GM23338 (cell line): ENCODE results near the gene ZNF80.

Experiments
- CREB1 ChIP-seq: fragments of 250-450 bp; sonication (Bioruptor Pico); IDR thresholded peaks from 2 replicates; pipeline ENCODE4 v1.5.0; 2020; ENCODE audit warnings: low read depth, mild to moderate bottlenecking, moderate library complexity
- EZH2phosphoT487 ChIP-seq: fragments of 200-600 bp; sonication (generic); IDR thresholded peaks from one replicate; pipeline ENCODE4 v1.8.1; 2018; ENCODE audit warnings: antibody characterized with exemption; ENCODE audit not compliant: unreplicated experiment
- TF ChIP-seq, protein P1 (sequence below), 2 experiments: fragments of 200-600 bp in 1 of 2; sonication (generic) in 1 of 2; conservative IDR thresholded peaks; 2 replicates each; pipeline versions ENCODE4 v1.5.1 to v1.6.1; 2016 to 2017; ENCODE audit warnings: antibody characterized with exemption in 2 of 2, low read depth in 2 of 2, mild to moderate bottlenecking in 2 of 2, moderate library complexity in 1 of 2

DNA sequence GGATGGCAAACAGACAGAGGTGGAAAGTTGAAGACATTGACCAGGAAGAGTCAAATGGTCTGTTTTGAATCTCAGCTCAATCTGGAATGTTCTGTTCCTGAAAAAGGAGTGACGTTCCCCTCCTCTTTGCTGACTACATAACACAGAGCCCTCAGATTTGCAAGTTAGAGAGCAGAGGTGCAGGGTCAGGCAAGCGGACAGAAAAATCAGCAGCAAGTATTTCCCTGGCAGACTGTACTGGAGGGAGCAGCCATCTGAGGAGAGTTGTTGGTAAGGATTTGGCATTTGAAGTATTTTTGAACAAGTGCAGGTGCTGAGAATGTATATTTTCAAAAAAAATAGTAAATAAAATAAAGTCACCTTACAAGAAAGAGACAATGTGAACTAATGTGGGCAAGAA, 17.6 kb downstream of the ZNF80 start:
- TF ChIP-seq, protein P1, sequence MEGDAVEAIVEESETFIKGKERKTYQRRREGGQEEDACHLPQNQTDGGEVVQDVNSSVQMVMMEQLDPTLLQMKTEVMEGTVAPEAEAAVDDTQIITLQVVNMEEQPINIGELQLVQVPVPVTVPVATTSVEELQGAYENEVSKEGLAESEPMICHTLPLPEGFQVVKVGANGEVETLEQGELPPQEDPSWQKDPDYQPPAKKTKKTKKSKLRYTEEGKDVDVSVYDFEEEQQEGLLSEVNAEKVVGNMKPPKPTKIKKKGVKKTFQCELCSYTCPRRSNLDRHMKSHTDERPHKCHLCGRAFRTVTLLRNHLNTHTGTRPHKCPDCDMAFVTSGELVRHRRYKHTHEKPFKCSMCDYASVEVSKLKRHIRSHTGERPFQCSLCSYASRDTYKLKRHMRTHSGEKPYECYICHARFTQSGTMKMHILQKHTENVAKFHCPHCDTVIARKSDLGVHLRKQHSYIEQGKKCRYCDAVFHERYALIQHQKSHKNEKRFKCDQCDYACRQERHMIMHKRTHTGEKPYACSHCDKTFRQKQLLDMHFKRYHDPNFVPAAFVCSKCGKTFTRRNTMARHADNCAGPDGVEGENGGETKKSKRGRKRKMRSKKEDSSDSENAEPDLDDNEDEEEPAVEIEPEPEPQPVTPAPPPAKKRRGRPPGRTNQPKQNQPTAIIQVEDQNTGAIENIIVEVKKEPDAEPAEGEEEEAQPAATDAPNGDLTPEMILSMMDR (conservative IDR thresholded peaks at IDR 0.05; ENCODE audit: low read depth in 2 of 2): no peak
- TF ChIP-seq EZH2phosphoT487 (no peak), CREB1 (CRISPR knock-in tag) (no peak)
